D721Med (cell line): ENCODE measurements around the gene PPHLN1.

Experiments
- DNase-seq: peaks from one replicate; pipeline ENCODE4 v3.0.0; 2011; ENCODE audit warnings: low spot score; ENCODE audit not compliant: insufficient read length
- FAIRE-seq: peaks from 2 replicates; lab custom pipeline; 2011; peaks lifted over from hg19 to GRCh38; lab: Jason Lieb, UNC
- CTCF ChIP-seq: IDR thresholded peaks from 2 replicates; pipeline ENCODE4 v1.5.1; 2012; ENCODE audit warnings: mild to moderate bottlenecking, control low read depth; ENCODE audit not compliant: insufficient read depth; ENCODE audit errors: missing control alignments

The PPHLN1 gene

GRCh38 chr12:42421844-42422779 is 96.1 kb downstream of the PPHLN1 start:
- FAIRE-seq, result no peak
- TF ChIP-seq CTCF, result no peak
- no peak for DNase-seq

GRCh38 chr12:42422785-42423184 is 96.8 kb downstream of the PPHLN1 start:
- no peak for DNase-seq
- no peak for FAIRE-seq
- no peak for TF ChIP-seq CTCF

- DNase-seq (no peak), FAIRE-seq (no peak)
- no peak for TF ChIP-seq CTCF
Observed at GRCh38 chr12:42426746-42427145, 100.8 kb downstream of the PPHLN1 start.

GRCh38 chr12:42428850-42429249 is 102.9 kb downstream of the PPHLN1 start:
- TF ChIP-seq CTCF, result no peak
- FAIRE-seq (no peak), DNase-seq (no peak)

- DNase-seq, result no peak
- TF ChIP-seq CTCF, result no peak
- FAIRE-seq, result no peak
Observed at GRCh38 chr12:42432517-42433140, 106.7 kb downstream of the PPHLN1 start.

GRCh38 chr12:42440608-42441007 is 114.6 kb downstream of the PPHLN1 start:
- DNase-seq, result no peak
- TF ChIP-seq CTCF, result no peak
- no peak for FAIRE-seq
